Measurements from ENCODE around the gene FOXC1. TPM values are rescaled to one million over a fixed set of nuclear protein-coding genes. Genes with fewer than 3 reads are reported as not detected.

Gene FOXC1
- total and polyA plus RNA-seq, 10 of the 15 experiments (the other 5 are each of a cell fraction or from before 2014, with no cell fraction given) = 0.13 to 1.5 (median 0.48) TPM; not detected in 2

- RAD21 ChIA-PET (ENCODE audit: unreplicated experiment) = no interaction called here
- Histone ChIP-seq H3K9me3 (replicated peaks; ENCODE audit: control insufficient read depth, insufficient read depth, low read length) (no peaks in the 10 kb centered on the region; the same call in 2 of the 3 replicates), H3K36me3 (ENCODE audit: control insufficient read depth in 2 of 2, insufficient read depth in 2 of 2, low read length in 1 of 2) (no peaks in the 10 kb centered on the region), H3K4me1 (ENCODE audit: control insufficient read depth, insufficient read depth, low read length) (no peaks in the 10 kb centered on the region), H3K27me3 (replicated peaks in 1 of 2; ENCODE audit: control insufficient read depth in 2 of 2, insufficient read depth in 2 of 2, low read length in 1 of 2) (peaks cover 0 to 1% of the 10 kb centered on the region in 2 experiments; a peak in 1 of 4 replicates), H4K20me1 (ENCODE audit: control insufficient read depth, insufficient read depth) (no peaks in the 10 kb centered on the region), H3K27ac (ENCODE audit: control insufficient read depth, insufficient read depth) (no peak overlapping the region), H3K9ac (ENCODE audit: control insufficient read depth, insufficient read depth, low read length) (no peak overlapping the region), H3K4me2 (ENCODE audit: control insufficient read depth, insufficient read depth) (no peak overlapping the region), H2AFZ (ENCODE audit: control insufficient read depth, low read depth, low read length) (no peak overlapping the region), H3K4me3 (no peak overlapping the region), H3K79me2 (ENCODE audit: control insufficient read depth, insufficient read depth, low read length) (no peaks in the 10 kb centered on the region)
- no peak for DNase-seq (ENCODE audit: low read depth, low spot score)
- SMC1A ChIA-PET (ENCODE audit: uncharacterized antibody, unreplicated experiment) = no interaction called here
- in situ Hi-C loops (cut with MboI) (loop anchor here (5.0 to 25.0 kb wide), 2 partner anchors 1050 to 1350 kb away; no protein-coding TSS in a partner anchor), intact Hi-C loops (cut with micrococcal nuclease; ENCODE audit: unreplicated experiment) (no loop called here)
- CTCF ChIA-PET = no interaction called here
- no peak for FAIRE-seq
- no TSS peak for BruUV-seq (replicated peaks)
- ATAC-seq = no peak
- POLR2A ChIA-PET = no interaction called here
- 65% methylated on average over 7 of the region's 7 CpGs for WGBS (ENCODE audit: insufficient coverage, insufficient replicate concordance, low lambda C conversion rate, missing lambda C conversion rate)
- no peak for TF ChIP-seq KAT2A (conservative IDR thresholded peaks at IDR 0.05; ENCODE audit: control insufficient read depth, low read depth, low read length)
- TF ChIP-seq CHD4 (IDR thresholded peaks at IDR 0.05) = no peak
- no peak for TF ChIP-seq ZBTB33 (IDR thresholded peaks at IDR 0.05)
- TF ChIP-seq WRNIP1 (IDR thresholded peaks at IDR 0.05; ENCODE audit: borderline replicate concordance, low read depth, low read length) = no peak
- TF ChIP-seq POLR2AphosphoS2 (IDR thresholded peaks at IDR 0.05; ENCODE audit: low read depth, low read length) = no peak
- no peak for TF ChIP-seq BCL11A (IDR thresholded peaks at IDR 0.05; ENCODE audit: low read depth, low read length)
- TF ChIP-seq GABPA (IDR thresholded peaks at IDR 0.05; ENCODE audit: low read depth) = no peak
- no peak for TF ChIP-seq NFXL1 (IDR thresholded peaks at IDR 0.05; ENCODE audit: borderline replicate concordance)
- TF ChIP-seq ATF2 (IDR thresholded peaks at IDR 0.05; ENCODE audit: low read length) = no peak
- no peak for TF ChIP-seq CREM (IDR thresholded peaks at IDR 0.05; ENCODE audit: low read depth)
- no peak for TF ChIP-seq USF1 (IDR thresholded peaks at IDR 0.05; ENCODE audit: borderline replicate concordance, extremely low read length, insufficient read depth, low read depth, low read length)
- TF ChIP-seq HDAC6 (IDR thresholded peaks at IDR 0.05; ENCODE audit: unreplicated experiment) = no peak
Observed at GRCh38 chr6:1587546-1587945, 22.2 kb upstream of the FOXC1 start.

Data from GM12878 (cell line).